ENCODE results near the gene CRISP3.

The CRISP3 gene

GRCh38 chr6:49775043-49775442, 30.9 kb upstream of the CRISP3 start:
- no peak for TF ChIP-seq CTCF (IDR thresholded peaks at IDR 0.05; ENCODE audit: low read length, missing control alignments)
- H3K4me3 ChIP-seq (replicated peaks; ENCODE audit: low read depth, low read length): no peak overlapping the region
- DNase-seq (ENCODE audit: low read depth): no peak

GRCh38 chr6:49772285-49772684, 28.1 kb upstream of the CRISP3 start:
- TF ChIP-seq CTCF (IDR thresholded peaks at IDR 0.05; ENCODE audit: low read length, missing control alignments): no peak
- no peak overlapping the region for H3K4me3 ChIP-seq (replicated peaks; ENCODE audit: low read depth, low read length)
- DNase-seq (ENCODE audit: low read depth): no peak

GRCh38 chr6:49766762-49767161, 22.6 kb upstream of the CRISP3 start:
- DNase-seq (ENCODE audit: low read depth): no peak
- no peak overlapping the region for H3K4me3 ChIP-seq (replicated peaks; ENCODE audit: low read depth, low read length)
- TF ChIP-seq CTCF (IDR thresholded peaks at IDR 0.05; ENCODE audit: low read length, missing control alignments): no peak

- no peak overlapping the region for H3K4me3 ChIP-seq (replicated peaks; ENCODE audit: low read depth, low read length)
- no peak for DNase-seq (ENCODE audit: low read depth)
- TF ChIP-seq CTCF (IDR thresholded peaks at IDR 0.05; ENCODE audit: low read length, missing control alignments): no peak
These were observed 20.5 kb upstream of the CRISP3 start for GRCh38 chr6:49764571-49765236.

- DNase-seq (ENCODE audit: low read depth): no peak
- TF ChIP-seq CTCF (IDR thresholded peaks at IDR 0.05; ENCODE audit: low read length, missing control alignments): no peak
These were observed 759 bp downstream of the CRISP3 start for GRCh38 chr6:49743429-49743828.

GRCh38 chr6:49739423-49739822, 4.8 kb downstream of the CRISP3 start:
- no peak overlapping the region for H3K4me3 ChIP-seq (replicated peaks; ENCODE audit: low read depth, low read length)
- TF ChIP-seq CTCF (IDR thresholded peaks at IDR 0.05; ENCODE audit: low read length, missing control alignments): no peak
- DNase-seq (ENCODE audit: low read depth): no peak

More at GRCh38 chr6:49743429-49743828, 759 bp downstream of the CRISP3 start:
- H3K4me3 ChIP-seq (replicated peaks; ENCODE audit: low read depth, low read length): no peak overlapping the region

GRCh38 chr6:49736017-49736508, 8.1 kb downstream of the CRISP3 start:
- no peak for DNase-seq (ENCODE audit: low read depth)
- no peak for TF ChIP-seq CTCF (IDR thresholded peaks at IDR 0.05; ENCODE audit: low read length, missing control alignments)
- no peak overlapping the region for H3K4me3 ChIP-seq (replicated peaks; ENCODE audit: low read depth, low read length)
